ENCODE data around the gene NCBP2.

Gene NCBP2

GRCh38 chr3:196886144-196886543, 56.2 kb downstream of the NCBP2 start (continued):
- no peak for TF ChIP-seq TOX (CRISPR knock-in tag; IDR thresholded peaks at IDR 0.05; ENCODE audit: borderline replicate concordance)
